Skeletal muscle cell (primary cell): ENCODE measurements around the gene LIX1.
A peak's percentile ranks its signal among the peaks of the same experiment; 100 is the strongest.
"Not testable (repeated sequence)": the region's sequence is repeated elsewhere in the genome, so short reads cannot be mapped to it uniquely, and the experiment has no call there.

ENCODE experiments used
- DNase-seq: peaks from one replicate; pipeline ENCODE4 v3.0.0-alpha.2; 2010; ENCODE audit warnings: low read depth
- H3K4me3 ChIP-seq: 2 replicates; pipeline ENCODE4 v1.5.1; 2011; ENCODE audit warnings: low read depth, mild to moderate bottlenecking, control low read depth, low read length, moderate library complexity

LIX1 gene

GRCh38 chr5:97148288-97148687, 5.9 kb upstream of the LIX1 start:
- DNase-seq: no peak
- no peak overlapping the region for H3K4me3 ChIP-seq

- H3K4me3 ChIP-seq: no peak overlapping the region
- DNase-seq: no peak
These were observed 1.3 kb upstream of the LIX1 start for GRCh38 chr5:97143704-97144103.

GRCh38 chr5:97141539-97141938, 872 bp downstream of the LIX1 start:
- no peak overlapping the region for H3K4me3 ChIP-seq

GRCh38 chr5:97141031-97141430, 1.4 kb downstream of the LIX1 start:
- H3K4me3 ChIP-seq: no peak overlapping the region
- no peak for DNase-seq

More at GRCh38 chr5:97141539-97141938, 872 bp downstream of the LIX1 start:
- no peak for DNase-seq

GRCh38 chr5:97140250-97140649, 2.2 kb downstream of the LIX1 start:
- not testable (repeated sequence) for H3K4me3 ChIP-seq, DNase-seq

- no peak overlapping the region for H3K4me3 ChIP-seq
- no peak for DNase-seq
These were observed 5.9 kb downstream of the LIX1 start for GRCh38 chr5:97136475-97136874.

GRCh38 chr5:97135868-97136267, 6.5 kb downstream of the LIX1 start:
- no peak overlapping the region for H3K4me3 ChIP-seq
- no peak for DNase-seq

GRCh38 chr5:97134634-97135033, 7.8 kb downstream of the LIX1 start:
- no peak for DNase-seq
- no peak overlapping the region for H3K4me3 ChIP-seq

- H3K4me3 ChIP-seq: no peak overlapping the region
- no peak for DNase-seq
These were observed 9.3 kb downstream of the LIX1 start for GRCh38 chr5:97133101-97133500.

- DNase-seq: no peak
- no peak overlapping the region for H3K4me3 ChIP-seq
These were observed 10.5 kb downstream of the LIX1 start for GRCh38 chr5:97131921-97132320.

GRCh38 chr5:97131139-97131710, 11.2 kb downstream of the LIX1 start:
- peak; percentile 23 for DNase-seq
- H3K4me3 ChIP-seq: no peak overlapping the region

GRCh38 chr5:97127727-97128126, 14.7 kb downstream of the LIX1 start:
- DNase-seq: no peak
- H3K4me3 ChIP-seq: no peak overlapping the region

- H3K4me3 ChIP-seq: no peak overlapping the region
- DNase-seq: no peak
These were observed 17.2 kb downstream of the LIX1 start for GRCh38 chr5:97125125-97125683.

GRCh38 chr5:97124335-97124734, 18.1 kb downstream of the LIX1 start:
- no peak overlapping the region for H3K4me3 ChIP-seq
- no peak for DNase-seq

- H3K4me3 ChIP-seq: no peak overlapping the region
- no peak for DNase-seq
These were observed 20.6 kb downstream of the LIX1 start for GRCh38 chr5:97121848-97122247.

GRCh38 chr5:97120195-97120594, 22.2 kb downstream of the LIX1 start:
- no peak overlapping the region for H3K4me3 ChIP-seq
- no peak for DNase-seq

- no peak for DNase-seq
- no peak overlapping the region for H3K4me3 ChIP-seq
These were observed 23.4 kb downstream of the LIX1 start for GRCh38 chr5:97119007-97119390.

GRCh38 chr5:97118261-97119006, 24.0 kb downstream of the LIX1 start:
- DNase-seq: no peak
- no peak overlapping the region for H3K4me3 ChIP-seq

GRCh38 chr5:97115932-97116331, 26.5 kb downstream of the LIX1 start:
- no peak for DNase-seq

GRCh38 chr5:97112230-97112629, 30.2 kb downstream of the LIX1 start:
- DNase-seq: no peak
- H3K4me3 ChIP-seq: no peak overlapping the region

More at GRCh38 chr5:97115932-97116331, 26.5 kb downstream of the LIX1 start:
- H3K4me3 ChIP-seq: no peak overlapping the region

- DNase-seq: no peak
These were observed 30.8 kb downstream of the LIX1 start for GRCh38 chr5:97111616-97112015.

More at GRCh38 chr5:97111616-97112015, 30.8 kb downstream of the LIX1 start:
- no peak overlapping the region for H3K4me3 ChIP-seq
